Ascending aorta (tissue), 2 donors: Measurements from ENCODE around the gene RBMS3. TPM values are rescaled to one million over a fixed set of nuclear protein-coding genes. Genes with fewer than 3 reads are reported as not detected.
"Not testable (repeated sequence)": the region's sequence is repeated elsewhere in the genome, so short reads cannot be mapped to it uniquely, and the experiment has no call there.

Experiments used
- DNase-seq, 2 donors: peaks; one replicate each; pipeline ENCODE4 v3.0.0-alpha.2; 2019; ENCODE audit warnings: low spot score in 2 of 2
- H3K27ac ChIP-seq, 2 donors: fragments of 200-600 bp; sonication (generic); one replicate each; pipeline ENCODE4 v1.5.1; 2016 to 2017; ENCODE audit warnings: mild to moderate bottlenecking in 1 of 2
- H3K27me3 ChIP-seq: fragments of 200-600 bp; sonication (generic); one replicate; pipeline ENCODE4 v1.5.1; 2017
- H3K36me3 ChIP-seq, 2 donors: fragments of 200-600 bp; sonication (generic); one replicate each; pipeline ENCODE4 v1.5.1; 2016
- H3K4me1 ChIP-seq, 2 donors: fragments of 200-600 bp; sonication (generic); one replicate each; pipeline ENCODE4 v1.5.1; 2016 to 2017; ENCODE audit warnings: mild to moderate bottlenecking in 1 of 2
- H3K4me3 ChIP-seq, 2 donors: fragments of 200-600 bp; sonication (generic); one replicate each; pipeline ENCODE4 v1.5.1; 2016 to 2017; ENCODE audit warnings: mild to moderate bottlenecking in 1 of 2
- H3K9me3 ChIP-seq, 2 donors: fragments of 200-600 bp; sonication (generic); one replicate each; pipeline ENCODE4 v1.5.1; 2016
- intact Hi-C: fragments of 100-400 bp; cut with DNase I; formaldehyde crosslinking; loops from one replicate; pipeline ENCODE4 v1.15.1; 2023
- total RNA-seq: library from RNA; depleted of rRNA; stranded (reverse); fragments of >200 nt; gene quantifications from one replicate; pipeline ENCODE4 v1.1.0, GENCODE V29; 2016
- TF ChIP-seq, protein P1 (sequence below), 3 experiments: fragments of 200-600 bp in 2 of 3; fragments of 450-650 bp in 1 of 3; sonication (generic) in 2 of 3; IDR thresholded peaks; one replicate each; pipeline ENCODE4 v1.5.1; 2016 to 2019; ENCODE audit warnings: antibody characterized with exemption in 3 of 3, mild to moderate bottlenecking in 1 of 3, moderate library complexity in 1 of 3

The RBMS3 gene
- total RNA-seq, 1 donor from 2014 or later: 65.8 TPM

- Histone ChIP-seq H3K27me3 (no peaks in the 10 kb centered on the region), H3K4me1 (no peaks in the 10 kb centered on the region), H3K9me3 (no peaks in the 10 kb centered on the region), H3K27ac (no peak overlapping the region), H3K4me3 (no peak overlapping the region), H3K36me3 (no peaks in the 10 kb centered on the region)
- DNase-seq: no peak
- intact Hi-C loops: no loop called here
- TF ChIP-seq, protein P1, sequence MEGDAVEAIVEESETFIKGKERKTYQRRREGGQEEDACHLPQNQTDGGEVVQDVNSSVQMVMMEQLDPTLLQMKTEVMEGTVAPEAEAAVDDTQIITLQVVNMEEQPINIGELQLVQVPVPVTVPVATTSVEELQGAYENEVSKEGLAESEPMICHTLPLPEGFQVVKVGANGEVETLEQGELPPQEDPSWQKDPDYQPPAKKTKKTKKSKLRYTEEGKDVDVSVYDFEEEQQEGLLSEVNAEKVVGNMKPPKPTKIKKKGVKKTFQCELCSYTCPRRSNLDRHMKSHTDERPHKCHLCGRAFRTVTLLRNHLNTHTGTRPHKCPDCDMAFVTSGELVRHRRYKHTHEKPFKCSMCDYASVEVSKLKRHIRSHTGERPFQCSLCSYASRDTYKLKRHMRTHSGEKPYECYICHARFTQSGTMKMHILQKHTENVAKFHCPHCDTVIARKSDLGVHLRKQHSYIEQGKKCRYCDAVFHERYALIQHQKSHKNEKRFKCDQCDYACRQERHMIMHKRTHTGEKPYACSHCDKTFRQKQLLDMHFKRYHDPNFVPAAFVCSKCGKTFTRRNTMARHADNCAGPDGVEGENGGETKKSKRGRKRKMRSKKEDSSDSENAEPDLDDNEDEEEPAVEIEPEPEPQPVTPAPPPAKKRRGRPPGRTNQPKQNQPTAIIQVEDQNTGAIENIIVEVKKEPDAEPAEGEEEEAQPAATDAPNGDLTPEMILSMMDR (IDR thresholded peaks at IDR 0.05): no peak
These were observed 387.4 kb downstream of the RBMS3 start for GRCh38 chr3:29668233-29668632.

DNA sequence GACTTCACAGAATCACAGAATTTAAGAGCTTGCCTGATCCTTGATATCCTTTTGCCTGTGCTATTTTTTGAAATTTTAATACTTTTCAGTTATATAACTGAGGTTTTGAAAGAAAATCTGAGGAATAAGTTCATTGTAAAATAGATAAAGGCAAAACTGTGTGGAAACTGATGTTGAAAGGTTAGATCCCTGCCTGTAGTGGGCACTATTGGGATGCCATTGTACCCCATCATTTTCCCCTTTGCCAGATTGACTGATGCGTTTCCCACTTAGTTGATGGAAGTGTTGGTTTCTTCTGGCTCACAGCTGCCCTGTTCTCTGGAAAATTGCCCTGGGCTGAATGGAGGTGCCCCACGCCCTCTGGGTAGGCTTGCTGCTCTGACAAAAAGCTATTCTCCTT, 387.9 kb downstream of the RBMS3 start:
- H3K36me3 ChIP-seq: no peaks in the 10 kb centered on the region
- H3K9me3 ChIP-seq: no peaks in the 10 kb centered on the region
- H3K27ac ChIP-seq: no peak overlapping the region
- intact Hi-C loops: no loop called here
- no peaks in the 10 kb centered on the region for H3K27me3 ChIP-seq
- H3K4me1 ChIP-seq: no peaks in the 10 kb centered on the region
- no peak for DNase-seq
- TF ChIP-seq, protein P1 (IDR thresholded peaks at IDR 0.05): no peak
- no peak overlapping the region for H3K4me3 ChIP-seq

GRCh38 chr3:29670476-29670875, 389.6 kb downstream of the RBMS3 start:
- intact Hi-C loops, H3K27me3 ChIP-seq, H3K4me1 ChIP-seq, H3K9me3 ChIP-seq, H3K4me3 ChIP-seq, H3K27ac ChIP-seq, DNase-seq, H3K36me3 ChIP-seq: not testable (repeated sequence)

DNA sequence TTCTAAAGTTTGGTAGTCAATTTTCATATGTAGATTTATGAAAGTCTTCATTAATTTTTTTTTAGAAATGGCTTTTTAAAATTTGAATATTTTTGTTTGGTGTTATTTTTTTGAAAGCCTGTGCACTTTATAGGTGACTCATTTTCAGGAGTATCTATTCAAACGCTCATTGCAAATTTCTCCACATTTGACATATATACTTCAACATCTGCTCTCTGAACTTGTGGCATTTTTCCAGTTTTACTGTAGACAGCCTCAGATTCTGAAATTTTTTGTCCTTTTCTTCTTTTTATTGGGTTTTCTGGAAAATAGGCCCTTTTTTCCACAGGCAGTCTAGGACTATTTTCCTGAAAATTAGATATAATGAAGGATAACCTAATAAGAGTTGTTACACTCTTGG, 396.6 kb downstream of the RBMS3 start:
- TF ChIP-seq, protein P1 (IDR thresholded peaks at IDR 0.05): no peak
- Histone ChIP-seq H3K36me3 (no peaks in the 10 kb centered on the region), H3K4me1 (peaks cover 0 to 2% of the 10 kb centered on the region in 2 donors), H3K27ac (no peak overlapping the region), H3K9me3 (no peaks in the 10 kb centered on the region), H3K27me3 (no peaks in the 10 kb centered on the region), H3K4me3 (no peak overlapping the region)
- intact Hi-C loops: no loop called here
- no peak for DNase-seq

GRCh38 chr3:29679944-29680343, 399.1 kb downstream of the RBMS3 start:
- TF ChIP-seq, protein P1 (IDR thresholded peaks at IDR 0.05): no peak
- peak overlapping the region in 1 of 2 donors; percentile 36 for H3K27ac ChIP-seq
- no peak for DNase-seq

DNA sequence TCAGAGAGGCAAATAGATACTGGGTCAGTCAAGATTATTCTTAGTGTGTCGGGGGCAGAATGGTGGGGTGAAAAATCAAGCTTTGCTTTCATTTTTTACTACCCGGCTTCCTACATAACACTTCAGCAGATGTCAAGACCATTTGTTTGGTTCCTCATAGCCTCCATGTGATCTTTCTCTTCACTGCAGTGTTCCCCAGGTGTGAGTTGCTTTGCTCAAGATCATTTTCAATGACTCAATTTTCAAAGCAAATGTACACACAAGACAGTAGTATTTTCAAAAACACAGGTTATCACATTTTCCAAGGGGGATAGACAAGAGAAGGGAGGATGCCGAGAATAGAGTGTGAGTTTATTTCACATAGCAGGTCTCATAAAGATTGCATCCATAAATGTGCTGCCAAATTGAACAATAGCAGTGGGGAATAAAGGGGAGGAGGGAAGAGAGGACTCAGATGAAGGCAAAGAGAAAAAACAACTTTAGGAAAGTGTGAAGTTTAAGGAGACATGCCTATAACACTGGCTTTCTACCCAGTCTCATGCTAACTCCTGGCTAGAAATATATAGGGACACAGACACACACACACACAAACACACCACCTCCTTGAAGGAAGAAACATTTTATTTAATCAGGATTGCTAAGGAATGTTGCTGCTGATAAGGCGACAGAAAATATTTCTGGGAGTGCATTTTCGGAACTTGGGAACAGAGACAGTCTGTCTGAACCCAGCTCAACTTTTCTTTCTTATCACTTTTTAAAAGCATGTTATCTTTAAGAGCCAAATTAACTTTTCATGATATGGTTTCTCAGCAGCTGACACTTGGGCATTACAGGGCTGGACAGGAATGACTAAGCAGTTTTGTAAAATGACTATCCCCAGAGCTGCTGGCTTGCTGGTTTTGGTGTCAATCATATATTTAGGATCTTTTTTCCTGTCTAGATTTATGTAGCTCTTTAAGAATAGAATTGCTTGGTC, 402.4 kb downstream of the RBMS3 start:
- no peak for DNase-seq
- TF ChIP-seq, protein P1 (IDR thresholded peaks at IDR 0.05): no peak
- H3K9me3 ChIP-seq: no peaks in the 10 kb centered on the region
- H3K4me1 ChIP-seq: peaks cover 0 to 17% of the 10 kb centered on the region in 2 donors
- H3K4me3 ChIP-seq: peak overlapping the region; percentile 18 to 37
- no peaks in the 10 kb centered on the region for H3K27me3 ChIP-seq
- intact Hi-C loops: no loop called here
- H3K27ac ChIP-seq: peak overlapping the region; percentile 80 to 83
- no peaks in the 10 kb centered on the region for H3K36me3 ChIP-seq

More at GRCh38 chr3:29679944-29680343, 399.1 kb downstream of the RBMS3 start:
- peaks cover 0 to 13% of the 10 kb centered on the region in 2 donors for H3K4me1 ChIP-seq
- H3K27me3 ChIP-seq: no peaks in the 10 kb centered on the region
- no peaks in the 10 kb centered on the region for H3K9me3 ChIP-seq
- H3K4me3 ChIP-seq: no peak overlapping the region
- no peaks in the 10 kb centered on the region for H3K36me3 ChIP-seq
- intact Hi-C loops: no loop called here
